Keratinocyte (primary cell): ENCODE data around the gene CLBA1. TPM values are rescaled to one million over a fixed set of nuclear protein-coding genes. Genes with fewer than 3 reads are reported as not detected.

Experiments used
- DNase-seq: peaks from one replicate; pipeline ENCODE4 v3.0.0-alpha.2; 2011; ENCODE audit warnings: low read depth, missing footprints, low spot score
- FAIRE-seq: peaks from 2 replicates; lab custom pipeline; 2011; peaks lifted over from hg19 to GRCh38; lab: Jason Lieb, UNC
- H2AFZ ChIP-seq: 2 replicates; pipeline ENCODE4 v1.6.0; 2012; ENCODE audit warnings: low read length, control low read depth, inconsistent platforms; ENCODE audit not compliant: control insufficient read depth
- H3K27ac ChIP-seq: 2 replicates; pipeline ENCODE4 v1.5.1; 2011; ENCODE audit warnings: low read length; ENCODE audit not compliant: control insufficient read depth, insufficient read depth
- H3K27me3 ChIP-seq: 3 replicates; pipeline ENCODE4 v1.6.0; 2011; ENCODE audit warnings: low read length; ENCODE audit not compliant: control insufficient read depth, insufficient read depth; ENCODE audit errors: extremely low read depth
- H3K36me3 ChIP-seq, 2 experiments: 2 replicates in 1 of 2; 3 replicates in 1 of 2; pipeline ENCODE4 v1.5.1; 2011; ENCODE audit warnings: low read length in 2 of 2, mild to moderate bottlenecking in 1 of 2; ENCODE audit not compliant: control insufficient read depth in 2 of 2, insufficient read depth in 2 of 2; ENCODE audit errors: extremely low read depth in 1 of 2
- H3K4me1 ChIP-seq: 3 replicates; pipeline ENCODE4 v1.5.1; 2011; ENCODE audit warnings: low read length; ENCODE audit not compliant: control insufficient read depth, insufficient read depth; ENCODE audit errors: extremely low read depth
- H3K4me2 ChIP-seq: 3 replicates; pipeline ENCODE4 v1.6.0; 2011; ENCODE audit warnings: low read depth, low read length; ENCODE audit not compliant: control insufficient read depth, insufficient read depth; ENCODE audit errors: extremely low read depth
- H3K4me3 ChIP-seq, 3 experiments: fragments of 200-600 bp in 1 of 3; sonication (generic) in 1 of 3; 2 replicates in 2 of 3; 3 replicates in 1 of 3; pipeline ENCODE4 v1.5.1; 2011 to 2016; ENCODE audit warnings: low read length in 3 of 3, mild to moderate bottlenecking in 3 of 3, control low read depth in 2 of 3, inconsistent platforms in 1 of 3, low read depth in 1 of 3, mixed read lengths in 1 of 3, mixed run types in 1 of 3, moderate library complexity in 1 of 3; ENCODE audit not compliant: control insufficient read depth in 2 of 3, insufficient read depth in 2 of 3; ENCODE audit errors: extremely low read depth in 1 of 3
- H3K79me2 ChIP-seq: 2 replicates; pipeline ENCODE4 v1.6.0; 2012; ENCODE audit warnings: low read length; ENCODE audit not compliant: control insufficient read depth, insufficient read depth
- H3K9ac ChIP-seq: 3 replicates; pipeline ENCODE4 v1.6.0; 2011; ENCODE audit warnings: low read length; ENCODE audit not compliant: control insufficient read depth, insufficient read depth; ENCODE audit errors: extremely low read depth
- H3K9me1 ChIP-seq: 3 replicates; pipeline ENCODE4 v1.6.0; 2011; ENCODE audit warnings: low read length; ENCODE audit not compliant: control insufficient read depth, insufficient read depth; ENCODE audit errors: extremely low read depth
- H3K9me3 ChIP-seq: 2 replicates; pipeline ENCODE4 v1.5.1; 2012; ENCODE audit warnings: low read depth, low read length; ENCODE audit not compliant: control insufficient read depth
- H4K20me1 ChIP-seq: 3 replicates; pipeline ENCODE4 v1.6.0; 2011; ENCODE audit warnings: low read length; ENCODE audit not compliant: control insufficient read depth, insufficient read depth; ENCODE audit errors: extremely low read depth
- EZH2 ChIP-seq: IDR thresholded peaks from one replicate; pipeline ENCODE4 v1.6.1; 2012; ENCODE audit warnings: inconsistent platforms, mild to moderate bottlenecking, low read length, moderate library complexity
- dilution Hi-C: fragments of 300-500 bp; cut with MboI; formaldehyde crosslinking; loops from one replicate; pipeline ENCODE4 v1.7.0; 2020; ENCODE audit warnings: low sequenced_read_pairs; ENCODE audit not compliant: extremely low pct_ligation_motif_present
- polyA plus RNA-seq, 5 experiments: library from polyadenylated mRNA; depleted of rRNA in 3 of 5; stranded (reverse) in 3 of 5; stranded (forward) in 1 of 5; unstranded in 1 of 5; fragments of >200 nt; gene quantifications; 1 replicate in 1 of 5; 2 replicates in 3 of 5; 3 replicates in 1 of 5; pipeline versions ENCODE4 v1.2.1 to v1.2.3, GENCODE V29; 2011 to 2012; ENCODE audit warnings: missing spikeins in 2 of 5, low read depth in 1 of 5, low replicate concordance in 1 of 5
- TF ChIP-seq, protein P1 (sequence below), 3 experiments: IDR thresholded peaks in 1 of 3; conservative IDR thresholded peaks in 1 of 3; optimal IDR thresholded peaks in 1 of 3; 2 replicates in 2 of 3; 3 replicates in 1 of 3; pipeline versions ENCODE3 to v1.5.1; 2011; ENCODE audit warnings: low read length in 3 of 3, mild to moderate bottlenecking in 3 of 3, moderate library complexity in 2 of 3, control low read depth in 1 of 3, inconsistent platforms in 1 of 3; ENCODE audit not compliant: insufficient read depth in 2 of 3; ENCODE audit errors: extremely low read depth in 1 of 3

CLBA1 gene
- polyA plus RNA-seq, 1 donor (not counting 4 experiments of a cell fraction or from before 2014, with no cell fraction given): 8.6 TPM

DNA sequence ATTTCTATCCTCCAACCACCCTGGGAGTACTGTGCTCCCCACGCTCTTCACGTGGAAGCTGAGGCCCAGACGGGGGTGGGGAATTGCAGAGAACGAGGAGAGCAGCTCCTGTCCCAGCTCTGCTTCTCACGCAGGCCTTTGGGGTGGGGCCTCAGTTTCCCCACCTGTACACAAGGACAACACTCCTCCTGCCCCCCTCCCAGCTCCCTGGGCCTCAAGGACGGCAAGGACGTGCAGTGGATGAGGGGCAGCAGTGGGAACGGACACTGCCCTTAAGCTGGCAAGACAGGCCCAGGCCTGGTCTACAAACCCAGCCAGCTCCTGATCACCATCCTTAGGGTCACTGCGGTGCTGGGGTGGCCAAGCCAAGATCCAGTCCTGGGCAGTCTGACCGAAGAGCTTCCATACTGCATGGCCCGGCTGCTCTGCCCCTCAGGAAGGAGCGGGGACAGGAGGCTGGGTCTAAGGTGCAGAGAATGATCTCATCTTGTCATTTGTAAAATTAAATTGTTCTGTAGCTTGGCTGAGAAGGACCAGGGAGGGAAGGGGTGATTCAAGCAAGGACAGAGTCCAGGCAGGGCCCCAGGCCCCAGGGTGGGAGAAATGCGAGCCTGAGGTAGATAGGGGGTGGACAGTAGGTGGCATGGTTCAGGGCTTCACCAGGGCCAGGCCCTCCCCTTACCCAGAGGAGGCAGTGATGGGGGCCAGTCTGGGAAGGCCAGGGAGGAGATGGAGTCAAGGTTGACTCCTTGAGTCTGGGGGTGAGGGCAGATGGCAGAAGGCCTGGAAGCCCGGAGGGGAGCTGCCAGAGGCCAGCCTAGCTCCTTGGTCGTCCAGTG, 1.3 kb upstream of the CLBA1 start:
- no peak overlapping the region for H2AFZ ChIP-seq
- TF ChIP-seq, protein P1, sequence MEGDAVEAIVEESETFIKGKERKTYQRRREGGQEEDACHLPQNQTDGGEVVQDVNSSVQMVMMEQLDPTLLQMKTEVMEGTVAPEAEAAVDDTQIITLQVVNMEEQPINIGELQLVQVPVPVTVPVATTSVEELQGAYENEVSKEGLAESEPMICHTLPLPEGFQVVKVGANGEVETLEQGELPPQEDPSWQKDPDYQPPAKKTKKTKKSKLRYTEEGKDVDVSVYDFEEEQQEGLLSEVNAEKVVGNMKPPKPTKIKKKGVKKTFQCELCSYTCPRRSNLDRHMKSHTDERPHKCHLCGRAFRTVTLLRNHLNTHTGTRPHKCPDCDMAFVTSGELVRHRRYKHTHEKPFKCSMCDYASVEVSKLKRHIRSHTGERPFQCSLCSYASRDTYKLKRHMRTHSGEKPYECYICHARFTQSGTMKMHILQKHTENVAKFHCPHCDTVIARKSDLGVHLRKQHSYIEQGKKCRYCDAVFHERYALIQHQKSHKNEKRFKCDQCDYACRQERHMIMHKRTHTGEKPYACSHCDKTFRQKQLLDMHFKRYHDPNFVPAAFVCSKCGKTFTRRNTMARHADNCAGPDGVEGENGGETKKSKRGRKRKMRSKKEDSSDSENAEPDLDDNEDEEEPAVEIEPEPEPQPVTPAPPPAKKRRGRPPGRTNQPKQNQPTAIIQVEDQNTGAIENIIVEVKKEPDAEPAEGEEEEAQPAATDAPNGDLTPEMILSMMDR (optimal IDR thresholded peaks at IDR 0.05 in 1 of 3, IDR thresholded peaks at IDR 0.05 in 1 of 3, conservative IDR thresholded peaks at IDR 0.05 in 1 of 3; ENCODE audit: extremely low read depth in 1 of 3, insufficient read depth in 2 of 3, low read length in 3 of 3): no peak
- no peak for TF ChIP-seq EZH2
- no peak overlapping the region for H3K9ac ChIP-seq
- H4K20me1 ChIP-seq: no peaks in the 10 kb centered on the region
- H3K4me2 ChIP-seq: no peak overlapping the region
- FAIRE-seq: no peak
- peaks cover 0 to under 1% of the 10 kb centered on the region in 2 experiments for H3K36me3 ChIP-seq
- dilution Hi-C loops: no loop called here
- H3K27me3 ChIP-seq: no peaks in the 10 kb centered on the region
- no peaks in the 10 kb centered on the region for H3K9me1 ChIP-seq
- H3K4me1 ChIP-seq: peaks cover 22% of the 10 kb centered on the region
- no peak overlapping the region for H3K27ac ChIP-seq
- no peaks in the 10 kb centered on the region for H3K9me3 ChIP-seq
- H3K79me2 ChIP-seq: peaks cover 5% of the 10 kb centered on the region
- no peak for DNase-seq
- no peak overlapping the region for H3K4me3 ChIP-seq

DNA sequence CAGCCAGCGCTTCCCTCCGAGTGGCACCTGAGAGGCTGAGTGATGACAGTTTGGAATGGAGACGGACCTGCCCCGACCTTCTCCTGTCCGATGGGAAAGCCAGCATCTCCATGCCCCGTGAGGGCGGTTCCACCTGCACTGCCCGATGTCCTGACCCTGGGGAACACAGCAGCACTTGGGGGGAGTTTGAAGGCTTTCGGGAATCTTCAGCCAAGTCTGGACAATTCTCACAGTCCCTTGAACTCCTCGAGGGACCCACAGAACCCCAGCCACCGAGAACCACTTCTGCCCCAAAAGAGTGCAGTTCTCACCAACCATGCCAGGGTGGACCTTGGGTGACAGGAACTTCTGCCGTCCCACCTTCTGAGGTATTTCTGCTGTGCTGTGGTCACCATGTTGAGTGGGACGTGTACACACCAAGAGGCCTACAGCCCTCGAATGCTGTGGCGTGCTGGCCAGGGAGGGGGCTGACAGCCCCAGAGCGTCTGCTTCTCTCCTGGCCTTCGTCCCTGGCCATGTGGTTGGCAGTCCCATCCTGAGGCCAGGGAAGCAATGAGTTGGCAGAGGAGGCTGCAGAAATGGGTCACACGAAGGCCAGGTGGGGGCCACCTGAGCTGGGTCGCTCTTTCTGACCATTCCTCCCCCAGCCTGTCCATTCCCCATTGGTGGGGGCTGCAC, 1.0 kb downstream of the CLBA1 start:
- FAIRE-seq (no peak), DNase-seq (no peak)
- TF ChIP-seq, protein P1 (optimal IDR thresholded peaks at IDR 0.05 in 1 of 3, IDR thresholded peaks at IDR 0.05 in 1 of 3, conservative IDR thresholded peaks at IDR 0.05 in 1 of 3; ENCODE audit: extremely low read depth in 1 of 3, insufficient read depth in 2 of 3, low read length in 3 of 3): no peak
- no peak for TF ChIP-seq EZH2
- Histone ChIP-seq H3K36me3 (peaks cover 4 to 7% of the 10 kb centered on the region in 2 experiments), H3K9me1 (no peaks in the 10 kb centered on the region), H3K4me2 (peak overlapping the region; percentile 53), H3K9me3 (no peaks in the 10 kb centered on the region), H4K20me1 (no peaks in the 10 kb centered on the region), H3K4me1 (peaks cover 16% of the 10 kb centered on the region), H2AFZ (no peak overlapping the region), H3K79me2 (peaks cover 5% of the 10 kb centered on the region), H3K27me3 (no peaks in the 10 kb centered on the region), H3K9ac (peak overlapping the region; percentile 87), H3K27ac (no peak overlapping the region), H3K4me3 (peak overlapping the region; percentile 74 to 89 (median 76))
- dilution Hi-C loops: no loop called here
